Gastrocnemius medialis (tissue), 4 donors: ENCODE measurements around the gene GAB2.

Experiments
- POLR2A ChIP-seq, 2 donors: fragments of 450-650 bp; IDR thresholded peaks; one replicate each; pipeline ENCODE4 v1.6.1; 2017; ENCODE audit warnings: antibody characterized with exemption in 2 of 2, mild to moderate bottlenecking in 2 of 2, moderate library complexity in 2 of 2
- TF ChIP-seq, protein P1 (sequence below), 5 experiments: fragments of 450-650 bp in 3 of 5; fragments of 200-600 bp in 2 of 5; sonication (generic) in 2 of 5; IDR thresholded peaks in 4 of 5; conservative IDR thresholded peaks in 1 of 5; 1 replicate in 4 of 5; 2 replicates in 1 of 5; pipeline ENCODE4 v1.5.1; 2016 to 2019; ENCODE audit warnings: antibody characterized with exemption in 5 of 5, mild to moderate bottlenecking in 3 of 5, moderate library complexity in 3 of 5

DNA sequence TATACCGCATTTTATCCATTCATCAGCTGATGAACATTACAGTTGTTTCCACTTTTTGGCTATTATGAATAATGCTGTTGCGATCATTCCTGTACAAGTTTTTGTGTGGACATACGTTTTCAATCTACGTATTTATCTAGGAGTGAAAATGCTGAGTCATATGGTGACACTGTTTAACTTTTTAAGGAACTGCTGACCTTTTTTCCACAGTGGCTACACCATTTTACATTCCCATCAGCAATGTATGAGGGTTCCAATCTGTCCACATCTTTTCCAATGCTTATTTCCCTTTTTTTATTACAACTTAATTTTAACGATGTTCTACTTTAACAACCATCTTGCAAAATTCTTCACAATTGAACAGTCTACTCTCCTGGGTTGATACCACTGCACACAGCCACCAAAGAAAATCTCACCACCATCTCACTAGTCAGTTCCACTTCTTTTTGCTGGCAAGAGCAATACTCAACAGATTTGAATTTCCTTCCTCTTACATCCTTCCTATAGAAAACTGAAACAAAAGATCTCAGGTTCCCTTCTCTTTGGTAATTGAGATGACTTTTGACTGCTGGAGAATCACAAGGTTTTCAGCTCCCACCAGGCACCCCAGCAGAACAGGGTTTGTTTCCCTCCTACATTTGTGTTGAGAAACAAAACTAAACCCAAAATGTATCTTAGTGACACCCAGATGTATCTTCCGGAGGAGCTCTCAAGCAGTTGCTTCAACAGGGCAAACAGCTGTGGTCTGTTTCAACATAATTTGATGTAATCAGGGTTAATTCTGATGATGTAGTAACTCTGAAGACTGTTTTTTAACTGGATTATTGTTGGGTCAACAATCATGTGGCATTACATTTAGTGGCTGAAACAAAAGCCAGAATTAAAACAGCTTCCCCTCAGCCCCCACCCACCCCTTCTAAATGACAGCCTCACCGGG is 7.0 kb upstream of the GAB2 start:
- TF ChIP-seq, protein P1, sequence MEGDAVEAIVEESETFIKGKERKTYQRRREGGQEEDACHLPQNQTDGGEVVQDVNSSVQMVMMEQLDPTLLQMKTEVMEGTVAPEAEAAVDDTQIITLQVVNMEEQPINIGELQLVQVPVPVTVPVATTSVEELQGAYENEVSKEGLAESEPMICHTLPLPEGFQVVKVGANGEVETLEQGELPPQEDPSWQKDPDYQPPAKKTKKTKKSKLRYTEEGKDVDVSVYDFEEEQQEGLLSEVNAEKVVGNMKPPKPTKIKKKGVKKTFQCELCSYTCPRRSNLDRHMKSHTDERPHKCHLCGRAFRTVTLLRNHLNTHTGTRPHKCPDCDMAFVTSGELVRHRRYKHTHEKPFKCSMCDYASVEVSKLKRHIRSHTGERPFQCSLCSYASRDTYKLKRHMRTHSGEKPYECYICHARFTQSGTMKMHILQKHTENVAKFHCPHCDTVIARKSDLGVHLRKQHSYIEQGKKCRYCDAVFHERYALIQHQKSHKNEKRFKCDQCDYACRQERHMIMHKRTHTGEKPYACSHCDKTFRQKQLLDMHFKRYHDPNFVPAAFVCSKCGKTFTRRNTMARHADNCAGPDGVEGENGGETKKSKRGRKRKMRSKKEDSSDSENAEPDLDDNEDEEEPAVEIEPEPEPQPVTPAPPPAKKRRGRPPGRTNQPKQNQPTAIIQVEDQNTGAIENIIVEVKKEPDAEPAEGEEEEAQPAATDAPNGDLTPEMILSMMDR (IDR thresholded peaks at IDR 0.05 in 4 of 5, conservative IDR thresholded peaks at IDR 0.05 in 1 of 5), result no peak
- TF ChIP-seq POLR2A (IDR thresholded peaks at IDR 0.05), result no peak
